Brain pericyte (primary cell): Measurements from ENCODE around the gene EFS.

Source experiments
- DNase-seq: peaks from one replicate; pipeline ENCODE4 v3.0.0-alpha.2; 2012; ENCODE audit warnings: low read depth, low spot score

The EFS gene

DNA sequence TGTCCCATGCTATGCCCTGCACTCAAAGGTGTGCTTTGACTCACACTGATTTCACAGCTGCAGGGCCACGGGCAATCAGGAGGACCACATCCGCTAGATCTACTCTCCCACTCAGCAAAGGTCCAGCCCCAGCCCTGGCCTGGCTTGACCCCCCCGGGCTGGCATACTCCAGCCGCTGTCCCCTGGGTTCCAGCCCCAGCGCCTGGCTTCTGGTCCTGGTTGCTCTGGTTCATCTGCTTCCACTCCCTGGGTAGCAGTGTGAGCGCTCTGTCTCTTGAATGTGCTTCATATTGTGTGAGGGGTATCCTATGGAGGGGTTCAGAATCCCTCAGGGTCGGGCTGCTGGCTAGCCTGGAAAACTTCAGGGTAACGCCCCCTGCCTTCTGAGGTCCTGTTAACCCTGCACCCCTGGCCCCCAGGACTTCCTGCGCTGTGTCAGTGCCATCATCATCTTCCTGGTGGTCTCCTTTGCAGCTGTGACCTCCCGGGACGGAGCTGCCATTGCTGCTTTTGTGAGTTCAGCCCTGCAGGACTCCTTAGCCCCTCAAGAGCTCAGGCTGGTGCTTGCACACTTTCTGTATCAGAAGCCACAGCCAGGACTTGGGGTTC lies 13.7 kb upstream of the EFS start:
- DNase-seq, result no peak

DNA sequence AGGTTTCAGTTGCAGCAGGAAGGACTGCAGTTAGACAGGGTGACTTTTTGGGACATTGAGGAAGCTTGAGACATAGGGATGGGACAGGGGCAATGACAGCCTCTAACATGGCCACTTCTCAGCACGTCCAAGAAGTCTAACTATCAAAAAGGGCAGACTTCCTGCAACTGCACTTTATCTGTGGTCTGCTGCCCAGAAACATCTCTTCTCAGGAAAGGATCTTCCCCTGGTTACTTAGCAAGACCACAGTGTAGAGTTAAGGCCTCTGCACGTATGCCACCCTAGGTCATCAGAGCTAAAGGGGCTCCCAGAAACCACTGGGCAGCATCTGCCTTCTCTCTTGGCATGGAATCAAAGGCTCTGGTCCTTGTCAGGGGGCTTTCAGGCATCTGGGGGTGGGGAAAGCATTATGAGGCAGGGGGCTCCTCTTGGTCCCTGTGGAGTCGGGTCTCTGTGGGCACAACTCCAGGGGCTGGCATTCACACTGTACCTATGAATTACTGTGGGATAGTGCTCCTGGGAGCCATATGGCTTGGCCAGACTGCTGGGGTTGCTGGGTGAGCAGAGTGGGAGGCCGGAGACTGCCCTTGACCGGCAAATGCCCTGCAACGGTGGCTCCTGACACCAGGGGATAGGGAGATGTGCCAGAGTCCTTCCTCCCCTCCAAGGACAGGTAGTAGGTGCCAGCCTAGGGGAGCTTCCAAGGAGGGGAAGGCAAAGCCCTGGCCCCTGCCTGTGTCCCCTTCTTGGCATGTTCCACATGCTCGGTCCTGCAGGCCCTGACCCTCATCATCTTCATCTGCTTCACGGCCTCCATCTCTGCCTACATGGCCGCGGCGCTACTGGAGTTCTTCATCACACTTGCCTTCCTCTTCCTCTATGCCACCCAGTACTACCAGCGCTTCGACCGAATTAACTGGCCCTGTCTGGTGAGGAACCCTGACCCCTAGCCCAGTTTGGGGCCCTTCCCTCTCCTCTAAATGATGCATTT lies 12.9 kb upstream of the EFS start:
- DNase-seq, result no peak

DNA sequence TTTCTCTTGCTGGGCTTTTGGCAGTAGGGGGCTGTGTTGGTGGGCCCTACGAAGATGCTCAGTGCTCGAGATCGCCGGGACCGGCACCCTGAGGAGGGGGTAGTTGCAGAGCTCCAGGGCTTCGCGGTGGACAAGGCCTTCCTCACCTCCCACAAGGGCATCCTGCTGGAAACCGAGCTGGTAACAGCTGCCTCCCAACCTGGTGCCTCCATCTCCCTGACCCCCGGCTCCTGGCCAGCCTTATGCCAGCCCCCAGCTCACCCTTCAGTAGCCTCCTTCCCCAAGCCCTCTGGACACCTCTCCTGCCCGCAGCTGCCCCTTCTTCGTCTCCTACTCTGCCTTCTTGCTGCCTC lies 12.2 kb upstream of the EFS start:
- no peak for DNase-seq

DNA sequence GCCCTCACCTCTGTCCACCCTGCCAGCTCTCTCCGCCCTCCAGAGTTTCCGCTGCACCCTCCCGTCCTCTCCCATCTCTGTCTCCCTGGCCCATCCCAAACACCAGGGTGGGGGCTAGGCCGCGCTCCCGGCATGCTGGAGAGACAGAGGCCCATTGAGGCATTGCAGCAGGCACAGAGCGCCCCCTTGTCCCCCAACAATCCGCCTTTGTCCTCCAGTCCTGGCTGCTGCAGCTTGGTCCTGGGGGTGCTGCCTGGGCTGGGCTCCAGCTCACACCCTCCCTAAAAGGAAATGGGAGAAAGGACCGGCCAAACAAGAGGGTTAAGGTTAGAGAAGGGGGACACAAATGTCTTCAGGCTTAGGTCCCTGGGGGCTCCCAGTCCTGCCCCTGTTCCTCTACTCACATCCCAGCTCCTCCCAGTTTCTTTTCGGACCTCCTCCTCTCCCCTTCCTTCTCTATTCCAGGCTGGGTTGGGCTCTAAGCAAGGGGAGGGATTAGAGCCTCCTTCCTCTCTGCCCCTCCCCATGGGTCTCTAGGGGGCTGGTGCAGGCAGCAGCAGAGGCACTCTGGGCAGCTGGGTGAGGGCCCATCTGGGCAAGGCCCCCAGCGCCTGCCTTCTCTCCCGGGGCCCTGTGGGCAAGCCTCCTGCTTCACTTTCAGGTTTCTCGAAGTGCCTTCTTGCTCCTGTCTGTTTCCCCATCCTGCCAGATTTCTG lies 11.7 kb upstream of the EFS start, which contains the start of gene CMTM5:
Gene CMTM5 (plus strand): TSS at position 565 of the 716 bp plus-strand sequence. CDS start 206 bp downstream, outside the sequence.
- no peak for DNase-seq

DNA sequence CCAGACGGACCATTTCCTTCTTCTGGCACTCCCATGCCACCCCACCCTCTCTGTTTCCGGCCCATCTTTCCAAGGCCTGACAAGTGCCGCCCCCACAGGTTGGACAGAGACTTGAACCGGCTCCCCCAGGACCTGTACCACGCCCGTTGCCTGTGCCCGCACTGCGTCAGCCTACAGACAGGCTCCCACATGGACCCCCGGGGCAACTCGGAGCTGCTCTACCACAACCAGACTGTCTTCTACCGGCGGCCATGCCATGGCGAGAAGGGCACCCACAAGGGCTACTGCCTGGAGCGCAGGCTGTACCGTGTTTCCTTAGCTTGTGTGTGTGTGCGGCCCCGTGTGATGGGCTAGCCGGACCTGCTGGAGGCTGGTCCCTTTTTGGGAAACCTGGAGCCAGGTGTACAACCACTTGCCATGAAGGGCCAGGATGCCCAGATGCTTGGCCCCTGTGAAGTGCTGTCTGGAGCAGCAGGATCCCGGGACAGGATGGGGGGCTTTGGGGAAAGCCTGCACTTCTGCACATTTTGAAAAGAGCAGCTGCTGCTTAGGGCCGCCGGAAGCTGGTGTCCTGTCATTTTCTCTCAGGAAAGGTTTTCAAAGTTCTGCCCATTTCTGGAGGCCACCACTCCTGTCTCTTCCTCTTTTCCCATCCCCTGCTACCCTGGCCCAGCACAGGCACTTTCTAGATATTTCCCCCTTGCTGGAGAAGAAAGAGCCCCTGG lies 10.7 kb upstream of the EFS start:
- no peak for DNase-seq

DNA sequence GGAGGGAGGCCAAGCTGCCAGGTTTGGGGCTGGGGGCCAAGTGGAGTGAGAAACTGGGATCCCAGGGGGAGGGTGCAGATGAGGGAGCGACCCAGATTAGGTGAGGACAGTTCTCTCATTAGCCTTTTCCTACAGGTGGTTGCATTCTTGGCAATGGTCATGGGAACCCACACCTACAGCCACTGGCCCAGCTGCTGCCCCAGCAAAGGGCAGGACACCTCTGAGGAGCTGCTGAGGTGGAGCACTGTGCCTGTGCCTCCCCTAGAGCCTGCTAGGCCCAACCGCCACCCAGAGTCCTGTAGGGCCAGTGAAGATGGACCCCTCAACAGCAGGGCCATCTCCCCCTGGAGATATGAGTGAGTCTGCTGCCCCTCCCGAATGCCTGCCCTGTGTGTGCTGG lies 8.1 kb upstream of the EFS start:
- DNase-seq, result no peak

DNA sequence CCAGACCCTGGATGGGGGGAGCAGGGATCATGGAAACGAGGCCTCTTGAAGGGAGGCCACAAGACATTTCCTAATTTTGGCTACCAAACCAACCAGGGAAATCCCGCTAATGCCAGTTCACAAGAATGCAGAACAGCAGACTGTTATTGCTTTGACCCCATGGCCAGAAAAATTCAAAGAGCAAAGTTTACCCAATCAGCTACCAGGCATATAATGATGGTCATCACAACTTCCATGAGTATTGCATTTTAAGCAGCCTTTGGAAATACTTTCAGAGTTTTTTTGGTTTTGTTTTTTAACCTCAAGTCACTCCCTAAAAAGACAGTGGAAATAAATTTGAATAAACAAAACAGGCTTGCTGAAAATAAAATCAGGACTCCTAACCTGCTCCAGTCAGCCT lies 7.5 kb upstream of the EFS start, which contains the start of gene IL25:
Gene IL25 (plus strand): TSS at position 301 of the 400 bp plus-strand sequence.
- DNase-seq, result no peak

DNA sequence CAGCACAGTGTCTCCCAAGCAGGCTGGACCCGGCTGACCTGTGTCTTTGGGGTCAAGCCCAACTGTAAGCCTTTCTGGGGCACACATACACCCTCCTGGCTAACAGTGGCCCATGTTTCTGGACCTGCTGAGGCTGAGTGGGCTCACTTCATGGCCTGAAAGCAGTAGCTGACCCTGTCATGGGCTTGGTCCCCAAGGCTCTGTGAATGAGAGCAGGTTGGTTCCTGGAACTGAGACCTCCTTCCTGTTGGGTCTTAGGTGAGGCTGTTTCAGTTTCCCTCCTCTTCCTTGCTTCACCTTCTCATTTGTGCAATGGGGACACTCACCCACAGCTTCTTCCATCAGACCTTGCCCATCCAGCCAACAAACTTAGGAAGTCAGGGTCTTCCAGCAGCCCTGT lies 6.9 kb upstream of the EFS start:
- no peak for DNase-seq

DNA sequence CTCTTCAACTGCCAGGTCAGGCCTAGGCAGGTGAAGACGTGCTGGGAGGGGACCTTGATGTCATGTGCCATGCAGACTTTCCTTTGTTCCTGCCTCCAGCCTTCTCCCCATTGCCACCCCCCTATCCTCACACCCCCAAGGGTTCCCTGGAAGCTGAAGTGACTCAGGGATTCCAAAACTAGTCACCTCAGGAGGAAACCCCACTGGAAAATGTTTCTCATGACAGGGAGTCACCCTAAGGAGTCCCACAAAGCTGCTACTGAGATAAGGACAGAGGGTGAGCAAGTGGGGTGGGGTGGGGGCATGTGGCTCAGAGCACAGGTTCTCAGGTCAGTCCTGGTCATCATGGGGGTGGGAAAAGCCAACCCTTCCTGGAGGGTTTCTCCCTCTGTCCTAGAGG lies 5.2 kb upstream of the EFS start:
- no peak for DNase-seq

DNA sequence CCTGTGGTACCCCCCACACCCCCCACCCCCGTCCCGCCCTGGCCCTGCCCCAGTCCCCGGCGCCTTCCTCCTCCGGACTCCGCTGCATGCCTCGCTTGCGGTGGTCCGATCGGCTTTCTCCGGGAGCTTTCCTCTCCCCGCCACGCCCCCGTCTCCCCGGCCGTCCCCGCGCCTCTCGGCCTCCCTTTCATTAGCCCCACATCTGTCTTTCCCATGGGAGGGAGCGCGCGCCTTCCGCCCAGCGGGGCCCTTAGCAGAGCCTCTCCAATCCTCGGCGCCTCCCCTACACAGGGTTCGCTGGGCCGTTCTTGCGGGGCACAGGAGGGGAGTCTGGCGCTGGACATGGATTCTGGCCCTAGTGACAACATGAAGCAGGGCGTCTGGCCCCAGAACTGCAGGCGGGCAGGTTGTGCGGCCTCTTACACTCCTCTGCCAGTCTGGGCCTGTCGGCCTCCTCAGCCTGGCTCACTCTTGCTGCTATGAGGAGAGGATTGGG lies 1.5 kb upstream of the EFS start:
- no peak for DNase-seq

DNA sequence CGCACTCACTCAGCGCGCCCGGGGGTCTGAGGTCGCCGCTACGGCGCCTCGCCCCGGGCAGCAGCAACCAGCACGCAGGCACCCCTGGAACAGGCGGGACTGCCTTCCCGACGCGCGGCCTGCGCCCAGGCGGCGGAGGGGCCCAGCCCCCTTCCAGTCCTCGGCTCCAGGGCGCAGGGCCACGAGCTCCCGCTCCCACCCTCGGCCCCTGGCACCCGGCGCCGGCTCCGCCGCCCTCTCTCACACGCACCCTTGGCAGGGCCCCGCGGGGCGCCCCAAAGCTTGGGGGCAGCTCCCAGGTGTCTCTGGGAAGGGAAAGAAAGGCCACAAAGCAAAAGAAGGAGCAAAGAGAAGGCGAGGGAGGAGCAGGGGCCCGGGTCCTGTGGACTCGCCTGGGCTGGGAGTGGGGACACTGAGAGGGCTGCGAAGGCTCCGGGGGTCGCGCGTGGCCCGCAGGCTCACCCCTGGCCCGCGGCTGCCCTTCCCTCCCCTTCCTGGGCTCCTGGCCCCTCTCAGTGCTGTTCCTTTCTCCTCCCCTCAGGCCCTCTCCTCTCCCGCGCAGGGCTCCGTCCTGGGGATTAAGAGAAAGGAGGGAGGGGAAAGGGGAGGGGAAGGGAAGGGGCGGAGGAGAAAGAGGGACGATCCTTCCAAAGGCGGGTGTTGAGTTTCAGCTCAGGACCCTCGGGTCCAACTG lies 907 bp upstream of the EFS start:
- no peak for DNase-seq

DNA sequence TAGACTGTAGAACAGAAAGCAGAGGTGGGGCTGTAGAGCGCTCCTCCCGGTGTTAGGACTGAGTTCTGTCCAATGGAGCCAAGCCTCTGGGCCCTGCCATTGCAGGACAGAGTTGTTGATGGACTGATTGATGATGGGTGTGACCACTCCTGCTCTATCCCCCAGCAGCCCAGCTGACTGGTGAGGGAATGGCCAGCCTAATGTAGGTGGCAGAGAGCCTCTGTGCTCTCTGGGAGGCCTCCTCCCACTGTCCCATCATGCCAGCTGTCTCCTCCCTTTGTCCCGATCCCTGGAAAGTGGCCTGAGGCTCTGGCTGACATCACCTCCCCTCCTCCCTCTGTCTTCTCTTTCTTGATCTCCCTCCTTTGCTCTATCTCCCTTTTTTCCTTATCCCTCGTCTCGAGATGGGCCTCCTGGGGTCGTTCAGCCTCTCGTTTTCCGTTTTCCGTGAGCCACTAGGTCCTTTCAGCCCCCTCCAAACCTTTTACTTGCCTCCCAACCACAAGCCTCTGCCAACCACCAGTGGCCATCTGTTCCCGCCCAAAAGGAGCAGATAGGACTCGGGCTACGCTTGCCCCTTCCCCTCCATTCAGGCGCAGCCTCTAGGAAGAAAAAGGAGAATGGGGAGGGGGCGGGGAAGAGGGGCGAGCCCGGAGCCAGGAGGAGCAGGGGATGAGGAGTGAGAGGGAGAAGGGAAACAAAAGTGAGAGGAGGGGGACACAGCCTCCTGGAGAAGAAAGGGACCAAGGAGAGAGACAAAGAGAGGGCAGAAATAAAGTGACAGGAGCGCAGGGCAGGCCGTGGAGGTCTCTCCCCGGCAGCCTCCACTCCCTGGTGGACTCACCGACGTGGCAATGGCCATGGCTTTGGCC lies 572 bp downstream of the EFS start:
- DNase-seq, result no peak

DNA sequence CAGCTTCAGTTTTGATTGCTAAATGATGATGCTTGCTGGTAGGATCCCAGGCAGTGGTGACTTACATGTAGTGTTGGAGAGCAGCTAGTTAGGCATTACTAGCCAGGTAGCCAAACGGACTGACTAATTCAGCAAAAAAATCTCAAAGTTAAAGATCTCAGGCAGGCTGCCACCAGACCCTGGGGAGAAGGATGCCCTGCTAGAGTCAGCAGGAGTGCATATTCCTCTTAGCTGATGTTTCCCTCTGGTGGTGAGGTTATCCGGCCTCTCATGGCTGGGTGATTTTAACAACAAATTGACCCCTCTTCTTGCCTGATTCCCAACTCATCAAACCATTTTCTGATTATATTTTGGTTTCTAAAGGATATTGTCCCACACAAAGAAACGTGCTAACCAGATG lies 2.8 kb downstream of the EFS start:
- no peak for DNase-seq

DNA sequence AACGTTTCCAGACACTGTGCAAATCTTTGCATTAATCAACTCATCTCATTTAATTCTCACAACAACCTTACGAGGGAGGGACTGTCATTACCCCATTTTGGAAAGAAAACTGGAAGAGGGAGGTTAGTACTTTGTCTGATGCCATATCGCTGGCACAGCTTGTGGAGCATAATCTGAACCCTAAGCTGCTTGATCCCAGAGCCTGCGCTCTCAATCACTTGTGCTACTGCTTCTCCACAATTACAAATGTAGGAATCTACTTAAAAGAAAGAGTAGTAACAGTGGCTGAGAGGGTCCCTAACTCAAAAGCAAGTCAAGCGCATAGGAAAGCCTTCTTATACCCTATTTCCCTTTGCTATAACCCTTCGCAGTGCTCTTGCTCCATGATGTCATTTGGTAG lies 3.2 kb downstream of the EFS start:
- no peak for DNase-seq

DNA sequence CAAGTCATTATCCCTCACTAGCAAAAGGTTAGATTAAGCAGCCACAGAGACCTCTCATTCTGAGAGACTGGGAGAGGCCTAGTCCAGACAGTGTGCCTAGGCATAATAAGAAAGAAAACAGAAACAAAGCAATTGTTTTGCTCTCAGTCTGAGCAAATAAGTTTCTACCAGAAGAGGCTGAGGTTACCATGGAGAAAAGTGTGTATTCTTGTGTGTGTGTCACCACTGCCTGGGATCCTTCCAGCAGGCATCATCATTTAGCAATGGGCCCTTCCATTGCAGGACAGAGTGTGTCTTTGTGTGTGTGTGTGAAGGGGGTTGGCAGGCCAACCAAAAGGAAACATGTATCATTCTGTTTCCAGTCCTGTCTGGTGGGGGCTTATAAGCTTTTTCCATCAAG lies 3.7 kb downstream of the EFS start:
- no peak for DNase-seq

DNA sequence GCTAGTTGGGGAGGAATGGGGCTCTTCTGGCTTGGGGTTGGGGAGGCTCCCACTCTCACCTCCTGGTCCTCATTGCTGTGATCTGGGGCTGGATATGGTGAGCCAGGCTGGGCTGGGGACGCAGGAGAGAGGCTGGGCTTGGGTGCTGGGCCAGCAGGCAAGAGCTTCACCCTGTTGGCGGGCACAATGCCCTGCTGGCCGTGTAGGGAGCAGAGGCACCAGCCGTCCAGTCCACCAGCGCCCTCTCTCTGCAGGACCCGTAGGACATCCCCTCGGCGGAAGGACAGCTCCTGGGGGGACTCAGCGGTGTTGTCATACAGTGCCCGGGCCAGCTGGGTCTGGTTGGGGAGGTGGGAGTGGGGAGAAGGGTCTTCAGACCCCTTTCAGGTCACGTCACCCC lies 4.5 kb downstream of the EFS start:
- DNase-seq, result no peak

DNA sequence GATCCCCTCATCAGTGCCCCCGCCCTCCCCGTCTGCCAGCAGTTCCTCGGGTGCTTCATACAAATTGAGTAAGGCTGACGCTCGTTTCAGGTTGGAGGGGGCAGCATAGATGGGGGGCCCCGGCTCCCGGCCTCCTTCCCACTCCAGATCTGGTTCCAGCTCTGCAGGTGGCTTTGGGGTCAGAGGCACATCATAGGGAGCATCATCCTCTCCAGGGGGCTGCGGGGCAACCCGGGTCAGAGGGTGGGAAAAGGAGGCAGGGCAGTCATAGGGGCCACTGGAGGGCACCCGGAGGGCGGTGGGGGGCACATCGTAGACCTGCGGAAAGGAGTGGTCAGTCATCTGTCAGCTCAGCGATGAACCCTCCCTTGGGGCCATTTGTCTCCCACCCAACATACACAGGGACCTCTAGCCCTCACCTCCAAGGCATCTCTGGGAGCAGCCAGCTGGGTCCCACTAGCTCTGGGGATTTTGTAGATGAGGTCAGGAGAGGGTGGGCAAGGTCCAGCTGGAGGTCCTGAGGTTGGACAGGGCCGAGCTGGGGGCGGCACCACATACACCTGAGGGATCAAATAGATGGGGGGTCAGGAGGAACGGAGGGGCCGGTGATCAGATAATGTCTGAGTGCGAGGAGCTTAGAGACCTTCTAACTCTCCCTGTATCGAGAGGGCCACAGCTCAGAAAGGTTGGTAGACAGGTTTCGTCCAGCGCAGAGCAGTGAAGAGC lies 5.1 kb downstream of the EFS start:
- DNase-seq, result no peak

DNA sequence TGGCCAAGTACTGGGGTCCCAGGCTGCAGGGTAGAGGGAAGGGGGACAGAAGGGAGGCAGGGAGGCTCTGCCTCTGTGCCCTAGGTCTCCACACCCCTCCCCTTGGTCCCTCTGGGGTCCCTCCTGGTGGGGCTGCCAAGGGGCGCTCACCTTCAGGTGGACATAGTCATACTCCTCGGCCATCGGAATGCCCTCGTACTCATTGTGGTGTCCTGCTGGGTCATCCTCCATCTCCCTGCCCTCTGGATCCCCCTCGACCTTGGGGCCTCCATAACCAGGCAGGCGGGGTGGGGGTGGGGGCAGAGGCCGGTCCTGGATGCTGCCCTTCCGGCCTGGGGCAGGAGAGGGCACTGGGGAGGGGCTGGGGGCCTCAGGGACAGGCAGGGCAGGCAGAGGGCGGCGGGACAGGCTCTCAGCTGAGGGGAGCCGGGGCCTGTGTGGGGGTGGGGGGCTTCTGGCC lies 5.8 kb downstream of the EFS start:
- no peak for DNase-seq

DNA sequence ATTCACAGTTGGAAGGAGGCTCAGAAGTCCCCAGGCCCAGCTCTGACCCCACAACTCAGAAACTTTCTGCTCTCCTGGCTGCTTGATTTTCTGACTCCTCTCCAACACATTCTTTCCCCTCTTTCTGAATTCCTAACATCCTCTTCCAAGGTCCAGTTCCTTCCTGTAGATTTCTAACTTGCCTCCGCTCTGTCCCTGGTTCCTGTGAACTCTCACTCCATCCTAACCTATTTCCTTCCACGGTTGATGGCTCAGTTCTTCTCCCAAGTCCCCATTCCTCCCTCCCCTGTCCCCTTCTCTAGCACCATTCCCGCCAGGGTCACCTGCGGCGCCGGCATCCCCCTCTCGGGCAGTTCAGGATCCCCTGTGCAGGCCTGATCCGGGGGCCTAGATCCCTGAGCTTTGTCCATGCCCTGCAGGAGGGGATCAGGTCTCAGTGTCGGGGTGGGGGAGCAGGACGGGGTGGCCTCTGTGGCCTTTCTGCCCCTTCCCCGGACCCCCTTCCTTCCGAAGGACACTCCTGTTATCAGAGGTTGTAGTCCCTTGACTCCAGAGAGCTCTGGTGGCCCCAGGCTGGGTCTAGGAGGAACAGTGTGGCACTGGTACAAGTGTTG lies 6.3 kb downstream of the EFS start:
- no peak for DNase-seq
